SK-N-SH treated with all-trans-retinoic acid at 6 μM for 48 hours (cell line): ENCODE results near the gene IRX6.

ENCODE experiments used
- ATAC-seq: fragments of 200-7000 bp; cut with Tn5 transposase; 3 replicates; pipeline ENCODE4 v1.9.1; 2020; ENCODE audit warnings: mild to moderate bottlenecking, moderate library complexity
- ARNTL ChIP-seq: fragments of 450-650 bp; formaldehyde crosslinking; IDR thresholded peaks from 2 replicates; pipeline ENCODE4 v1.5.0; 2020; ENCODE audit warnings: low read depth, mild to moderate bottlenecking, moderate library complexity, borderline replicate concordance
- BACH2 ChIP-seq: fragments of 250-450 bp; sonication (Bioruptor Pico); IDR thresholded peaks from 2 replicates; pipeline ENCODE4 v1.9.0; 2021; ENCODE audit warnings: mild to moderate bottlenecking, borderline replicate concordance
- CSDC2 ChIP-seq: fragments of 250-450 bp; sonication (Bioruptor Pico); IDR thresholded peaks from 2 replicates; pipeline ENCODE4 v1.5.0; 2020; ENCODE audit warnings: mild to moderate bottlenecking, moderate library complexity
- ESRRG ChIP-seq: fragments of 250-450 bp; sonication (Bioruptor Pico); IDR thresholded peaks from 2 replicates; pipeline ENCODE4 v1.6.1; 2021; ENCODE audit warnings: mild to moderate bottlenecking
- GLIS3 ChIP-seq: fragments of 250-450 bp; sonication (Bioruptor Pico); IDR thresholded peaks from 2 replicates; pipeline ENCODE4 v1.5.0; 2020; ENCODE audit warnings: mild to moderate bottlenecking, moderate library complexity
- ISL1 ChIP-seq: fragments of 250-450 bp; sonication (Bioruptor Pico); IDR thresholded peaks from 2 replicates; pipeline ENCODE4 v2.1.2; 2022; ENCODE audit warnings: mild to moderate bottlenecking, moderate library complexity
- OSR1 ChIP-seq: fragments of 250-450 bp; sonication (Bioruptor Pico); IDR thresholded peaks from 2 replicates; pipeline ENCODE4 v1.8.0; 2022; ENCODE audit warnings: moderate library complexity, mild to moderate bottlenecking, inconsistent platforms
- PPARA ChIP-seq: fragments of 250-450 bp; sonication (Bioruptor Pico); IDR thresholded peaks from 2 replicates; pipeline ENCODE4 v1.5.0; 2020; ENCODE audit warnings: mild to moderate bottlenecking, borderline replicate concordance
- RARB ChIP-seq: fragments of 250-450 bp; sonication (Bioruptor Pico); IDR thresholded peaks from 2 replicates; pipeline ENCODE4 v1.8.0; 2021; ENCODE audit warnings: mild to moderate bottlenecking, moderate library complexity
- SNAI2 ChIP-seq: fragments of 250-450 bp; sonication (Bioruptor Pico); IDR thresholded peaks from 2 replicates; pipeline ENCODE4 v1.5.0; 2020; ENCODE audit warnings: mild to moderate bottlenecking, moderate library complexity
- TCF4 ChIP-seq: fragments of 250-450 bp; sonication (Bioruptor Pico); IDR thresholded peaks from 2 replicates; pipeline ENCODE4 v1.8.0; 2021; ENCODE audit warnings: mild to moderate bottlenecking, moderate library complexity, borderline replicate concordance
- TOX ChIP-seq: fragments of 250-450 bp; sonication (Bioruptor Pico); IDR thresholded peaks from 2 replicates; pipeline ENCODE4 v1.8.0; 2021; ENCODE audit warnings: mild to moderate bottlenecking, moderate library complexity, borderline replicate concordance
- ZC3H10 ChIP-seq: fragments of 250-450 bp; sonication (Bioruptor Pico); IDR thresholded peaks from 2 replicates; pipeline ENCODE4 v1.5.1; 2021; ENCODE audit warnings: mild to moderate bottlenecking, moderate library complexity
- ZFP3 ChIP-seq: fragments of 250-450 bp; sonication (Bioruptor Pico); IDR thresholded peaks from 2 replicates; pipeline ENCODE4 v1.5.0; 2020; ENCODE audit warnings: mild to moderate bottlenecking, moderate library complexity
- ZFP30 ChIP-seq: fragments of 450-650 bp; formaldehyde crosslinking; IDR thresholded peaks from 2 replicates; pipeline ENCODE4 v1.5.0; 2022; ENCODE audit warnings: mild to moderate bottlenecking, moderate library complexity
- ZNF565 ChIP-seq: fragments of 450-650 bp; formaldehyde crosslinking; conservative IDR thresholded peaks from 2 replicates; pipeline ENCODE4 v1.5.0; 2020; ENCODE audit warnings: low read depth, mild to moderate bottlenecking, moderate library complexity
- ZNF70 ChIP-seq: fragments of 450-650 bp; formaldehyde crosslinking; IDR thresholded peaks from 2 replicates; pipeline ENCODE4 v1.5.0; 2020; ENCODE audit warnings: mild to moderate bottlenecking, moderate library complexity
- ZNF8 ChIP-seq: fragments of 450-650 bp; formaldehyde crosslinking; IDR thresholded peaks from 2 replicates; pipeline ENCODE4 v1.5.0; 2020; ENCODE audit warnings: mild to moderate bottlenecking, moderate library complexity
- TF ChIP-seq, protein P1 (sequence below): fragments of 250-450 bp; sonication (Bioruptor Pico); IDR thresholded peaks from 2 replicates; pipeline ENCODE4 v1.5.0; 2020; ENCODE audit warnings: mild to moderate bottlenecking, moderate library complexity
- TF ChIP-seq, protein P2 (sequence below): fragments of 250-450 bp; sonication (Bioruptor Pico); IDR thresholded peaks from 2 replicates; pipeline ENCODE4 v1.5.1; 2020; ENCODE audit warnings: low read depth, mild to moderate bottlenecking, moderate library complexity
- TF ChIP-seq, protein P3 (sequence below): fragments of 250-450 bp; sonication (Bioruptor Pico); IDR thresholded peaks from 2 replicates; pipeline ENCODE4 v1.8.0; 2021; ENCODE audit warnings: low read depth, mild to moderate bottlenecking, moderate library complexity, borderline replicate concordance

The IRX6 gene

DNA sequence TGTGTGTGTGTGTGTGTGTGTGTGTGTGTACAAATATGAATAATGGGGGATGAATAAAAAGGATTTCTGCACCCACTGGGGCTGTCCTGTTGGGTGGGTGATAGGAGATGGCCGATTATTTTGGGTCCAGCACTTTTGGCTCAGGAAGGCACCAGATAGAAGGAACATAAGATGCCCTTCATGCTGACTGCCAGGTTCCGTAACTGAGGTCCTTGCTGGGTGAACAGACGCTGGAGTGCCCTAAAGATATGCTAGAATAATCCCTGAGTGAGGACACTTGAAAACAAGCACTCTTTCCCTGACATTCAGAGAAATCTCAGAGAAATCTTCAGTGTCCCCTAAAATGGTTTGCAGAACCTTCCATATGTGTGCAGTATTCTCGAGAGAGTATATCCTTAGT, 17.7 kb downstream of the IRX6 start:
- no peak for ATAC-seq
- TF ChIP-seq TOX (CRISPR knock-in tag) (no peak), GLIS3 (no peak), ZFP30 (CRISPR knock-in tag) (no peak), TCF4 (CRISPR knock-in tag) (no peak), BACH2 (no peak), ARNTL (CRISPR knock-in tag) (no peak), ZNF70 (no peak), RARB (CRISPR knock-in tag) (no peak), ZNF565 (CRISPR knock-in tag) (no peak), ZFP3 (CRISPR knock-in tag) (no peak), CSDC2 (CRISPR knock-in tag) (no peak), ESRRG (no peak), PPARA (no peak), SNAI2 (CRISPR knock-in tag) (no peak), ZC3H10 (CRISPR knock-in tag) (no peak), ZNF8 (no peak)
- TF ChIP-seq, protein P1, sequence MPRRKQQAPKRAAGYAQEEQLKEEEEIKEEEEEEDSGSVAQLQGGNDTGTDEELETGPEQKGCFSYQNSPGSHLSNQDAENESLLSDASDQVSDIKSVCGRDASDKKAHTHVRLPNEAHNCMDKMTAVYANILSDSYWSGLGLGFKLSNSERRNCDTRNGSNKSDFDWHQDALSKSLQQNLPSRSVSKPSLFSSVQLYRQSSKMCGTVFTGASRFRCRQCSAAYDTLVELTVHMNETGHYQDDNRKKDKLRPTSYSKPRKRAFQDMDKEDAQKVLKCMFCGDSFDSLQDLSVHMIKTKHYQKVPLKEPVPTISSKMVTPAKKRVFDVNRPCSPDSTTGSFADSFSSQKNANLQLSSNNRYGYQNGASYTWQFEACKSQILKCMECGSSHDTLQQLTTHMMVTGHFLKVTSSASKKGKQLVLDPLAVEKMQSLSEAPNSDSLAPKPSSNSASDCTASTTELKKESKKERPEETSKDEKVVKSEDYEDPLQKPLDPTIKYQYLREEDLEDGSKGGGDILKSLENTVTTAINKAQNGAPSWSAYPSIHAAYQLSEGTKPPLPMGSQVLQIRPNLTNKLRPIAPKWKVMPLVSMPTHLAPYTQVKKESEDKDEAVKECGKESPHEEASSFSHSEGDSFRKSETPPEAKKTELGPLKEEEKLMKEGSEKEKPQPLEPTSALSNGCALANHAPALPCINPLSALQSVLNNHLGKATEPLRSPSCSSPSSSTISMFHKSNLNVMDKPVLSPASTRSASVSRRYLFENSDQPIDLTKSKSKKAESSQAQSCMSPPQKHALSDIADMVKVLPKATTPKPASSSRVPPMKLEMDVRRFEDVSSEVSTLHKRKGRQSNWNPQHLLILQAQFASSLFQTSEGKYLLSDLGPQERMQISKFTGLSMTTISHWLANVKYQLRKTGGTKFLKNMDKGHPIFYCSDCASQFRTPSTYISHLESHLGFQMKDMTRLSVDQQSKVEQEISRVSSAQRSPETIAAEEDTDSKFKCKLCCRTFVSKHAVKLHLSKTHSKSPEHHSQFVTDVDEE (CRISPR knock-in tag): no peak
- TF ChIP-seq, protein P2, sequence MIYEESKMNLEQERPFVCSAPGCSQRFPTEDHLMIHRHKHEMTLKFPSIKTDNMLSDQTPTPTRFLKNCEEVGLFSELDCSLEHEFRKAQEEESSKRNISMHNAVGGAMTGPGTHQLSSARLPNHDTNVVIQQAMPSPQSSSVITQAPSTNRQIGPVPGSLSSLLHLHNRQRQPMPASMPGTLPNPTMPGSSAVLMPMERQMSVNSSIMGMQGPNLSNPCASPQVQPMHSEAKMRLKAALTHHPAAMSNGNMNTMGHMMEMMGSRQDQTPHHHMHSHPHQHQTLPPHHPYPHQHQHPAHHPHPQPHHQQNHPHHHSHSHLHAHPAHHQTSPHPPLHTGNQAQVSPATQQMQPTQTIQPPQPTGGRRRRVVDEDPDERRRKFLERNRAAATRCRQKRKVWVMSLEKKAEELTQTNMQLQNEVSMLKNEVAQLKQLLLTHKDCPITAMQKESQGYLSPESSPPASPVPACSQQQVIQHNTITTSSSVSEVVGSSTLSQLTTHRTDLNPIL (CRISPR knock-in tag): no peak

DNA sequence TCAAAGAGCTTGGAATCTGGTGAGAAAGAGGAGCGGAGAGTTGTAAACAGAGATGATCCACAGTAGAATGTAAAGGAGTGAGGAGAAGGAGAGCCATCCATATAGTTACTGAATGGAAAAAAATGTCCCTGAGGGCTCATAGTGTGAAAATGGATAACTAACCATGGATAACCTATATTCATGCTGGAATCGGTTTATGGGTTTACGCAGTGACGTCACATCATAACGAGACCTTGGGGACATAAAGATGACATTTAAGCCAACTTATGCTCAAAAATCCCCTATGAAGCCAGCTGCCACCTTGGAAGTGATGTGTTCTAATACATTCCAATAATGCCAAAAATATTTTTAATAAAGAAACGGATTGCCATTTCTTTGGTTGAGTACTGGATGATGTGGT, 22.5 kb downstream of the IRX6 start:
- ATAC-seq: no peak
- no peak for TF ChIP-seq TCF4 (CRISPR knock-in tag)
- no peak for TF ChIP-seq PPARA
- no peak for TF ChIP-seq ZC3H10 (CRISPR knock-in tag)
- no peak for TF ChIP-seq ARNTL (CRISPR knock-in tag)
- TF ChIP-seq ZNF565 (CRISPR knock-in tag): no peak
- TF ChIP-seq, protein P3, sequence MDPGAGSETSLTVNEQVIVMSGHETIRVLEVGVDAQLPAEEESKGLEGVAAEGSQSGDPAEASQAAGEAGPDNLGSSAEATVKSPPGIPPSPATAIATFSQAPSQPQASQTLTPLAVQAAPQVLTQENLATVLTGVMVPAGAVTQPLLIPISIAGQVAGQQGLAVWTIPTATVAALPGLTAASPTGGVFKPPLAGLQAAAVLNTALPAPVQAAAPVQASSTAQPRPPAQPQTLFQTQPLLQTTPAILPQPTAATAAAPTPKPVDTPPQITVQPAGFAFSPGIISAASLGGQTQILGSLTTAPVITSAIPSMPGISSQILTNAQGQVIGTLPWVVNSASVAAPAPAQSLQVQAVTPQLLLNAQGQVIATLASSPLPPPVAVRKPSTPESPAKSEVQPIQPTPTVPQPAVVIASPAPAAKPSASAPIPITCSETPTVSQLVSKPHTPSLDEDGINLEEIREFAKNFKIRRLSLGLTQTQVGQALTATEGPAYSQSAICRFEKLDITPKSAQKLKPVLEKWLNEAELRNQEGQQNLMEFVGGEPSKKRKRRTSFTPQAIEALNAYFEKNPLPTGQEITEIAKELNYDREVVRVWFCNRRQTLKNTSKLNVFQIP (CRISPR knock-in tag): no peak
- no peak for TF ChIP-seq ZFP30 (CRISPR knock-in tag)
- no peak for TF ChIP-seq ESRRG
- no peak for TF ChIP-seq TOX (CRISPR knock-in tag)
- TF ChIP-seq RARB (CRISPR knock-in tag): no peak
- no peak for TF ChIP-seq BACH2
- no peak for TF ChIP-seq ZNF70
- TF ChIP-seq, all 23 proteins: peak for 0

DNA sequence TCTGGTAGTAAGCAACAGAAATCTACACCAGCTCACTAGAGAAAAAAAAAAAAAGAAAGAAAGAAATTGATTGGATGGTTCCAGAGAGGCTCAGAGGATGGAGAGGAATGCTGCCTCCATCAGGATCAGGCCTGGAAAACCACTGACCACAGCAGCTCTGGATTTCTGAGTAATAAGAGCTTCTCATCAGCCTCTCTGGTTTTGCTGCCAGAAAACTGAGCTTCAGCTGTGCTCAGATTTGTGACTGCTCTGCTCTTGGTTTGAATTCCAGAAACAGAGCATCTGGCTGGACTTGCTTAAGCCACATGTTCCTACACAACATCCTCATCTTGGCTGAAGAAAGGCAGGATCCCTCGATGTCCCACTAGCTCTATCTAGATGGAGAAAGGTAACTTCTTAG, 25.9 kb downstream of the IRX6 start:
- TF ChIP-seq TOX (CRISPR knock-in tag): no peak
- ATAC-seq: no peak

DNA sequence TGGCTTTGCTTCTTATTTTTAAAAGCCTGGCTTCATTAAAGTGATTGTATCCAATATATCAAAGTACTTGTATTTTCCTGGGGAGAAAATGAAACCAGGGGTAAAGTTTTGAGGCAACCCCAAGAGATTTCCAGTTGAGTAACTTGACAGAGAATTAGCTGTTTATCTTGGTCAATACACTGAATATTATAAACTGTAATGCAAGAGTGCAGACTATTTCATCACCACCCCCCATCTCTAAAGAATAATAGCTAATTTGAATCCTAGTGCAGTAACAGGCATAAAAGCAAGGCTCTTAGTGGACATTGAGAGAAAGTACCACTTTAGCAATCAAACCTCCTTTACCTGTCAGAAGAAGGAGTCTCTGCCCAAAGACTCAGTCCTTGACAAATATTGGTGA, 27.0 kb downstream of the IRX6 start:
- ATAC-seq: no peak
- no peak for TF ChIP-seq TOX (CRISPR knock-in tag)
- TF ChIP-seq OSR1 (CRISPR knock-in tag): no peak

DNA sequence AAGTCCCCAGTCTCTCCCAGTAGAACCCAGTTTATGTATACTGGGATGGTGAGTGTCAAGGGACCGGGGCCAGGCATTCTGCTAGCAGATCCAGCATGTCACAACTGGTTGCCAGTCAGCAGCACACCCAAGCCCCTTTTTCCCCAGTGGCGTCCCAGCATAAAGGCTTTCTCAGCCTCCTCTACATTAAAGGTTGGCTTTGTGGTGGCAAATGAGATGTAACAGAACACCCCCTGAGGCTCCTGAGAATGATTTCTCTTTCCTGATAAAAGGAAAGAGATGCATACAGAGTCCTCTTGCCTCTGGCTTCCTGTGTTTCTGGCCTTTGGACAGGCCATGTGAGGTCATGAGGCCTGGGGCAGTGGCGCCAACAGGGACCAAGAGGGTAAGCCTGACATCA, 27.9 kb downstream of the IRX6 start:
- TF ChIP-seq SNAI2 (CRISPR knock-in tag) (no peak), ISL1 (CRISPR knock-in tag) (no peak), ZFP30 (CRISPR knock-in tag) (no peak), ZC3H10 (CRISPR knock-in tag) (no peak), GLIS3 (no peak)
- TF ChIP-seq, protein P1 (CRISPR knock-in tag): no peak
- TF ChIP-seq, protein P3 (CRISPR knock-in tag): no peak
- no peak for ATAC-seq
